Cardiac fibroblast (primary cell): ENCODE measurements around the gene DIRAS2.

Experiments
- DNase-seq, 2 donors: peaks; one replicate each; pipeline versions ENCODE4 v3.0.0 to v3.0.0-alpha.2; 2010; ENCODE audit warnings: low read depth in 2 of 2
- H3K4me3 ChIP-seq, 2 donors: replicated peaks in 1 of 2; 1 replicate in 1 of 2; 2 replicates in 1 of 2; pipeline ENCODE4 v1.5.1; 2011; ENCODE audit warnings: low read depth in 2 of 2, low read length in 2 of 2, mild to moderate bottlenecking in 2 of 2, moderate library complexity in 1 of 2
- TF ChIP-seq, protein P1 (sequence below): IDR thresholded peaks from one replicate; pipeline ENCODE4 v1.5.1; 2011; ENCODE audit warnings: low read depth, mild to moderate bottlenecking, low read length, inconsistent platforms

DIRAS2 gene

GRCh38 chr9:90616806-90617205 is 25.8 kb downstream of the DIRAS2 start:
- no peak for DNase-seq
- TF ChIP-seq, protein P1, sequence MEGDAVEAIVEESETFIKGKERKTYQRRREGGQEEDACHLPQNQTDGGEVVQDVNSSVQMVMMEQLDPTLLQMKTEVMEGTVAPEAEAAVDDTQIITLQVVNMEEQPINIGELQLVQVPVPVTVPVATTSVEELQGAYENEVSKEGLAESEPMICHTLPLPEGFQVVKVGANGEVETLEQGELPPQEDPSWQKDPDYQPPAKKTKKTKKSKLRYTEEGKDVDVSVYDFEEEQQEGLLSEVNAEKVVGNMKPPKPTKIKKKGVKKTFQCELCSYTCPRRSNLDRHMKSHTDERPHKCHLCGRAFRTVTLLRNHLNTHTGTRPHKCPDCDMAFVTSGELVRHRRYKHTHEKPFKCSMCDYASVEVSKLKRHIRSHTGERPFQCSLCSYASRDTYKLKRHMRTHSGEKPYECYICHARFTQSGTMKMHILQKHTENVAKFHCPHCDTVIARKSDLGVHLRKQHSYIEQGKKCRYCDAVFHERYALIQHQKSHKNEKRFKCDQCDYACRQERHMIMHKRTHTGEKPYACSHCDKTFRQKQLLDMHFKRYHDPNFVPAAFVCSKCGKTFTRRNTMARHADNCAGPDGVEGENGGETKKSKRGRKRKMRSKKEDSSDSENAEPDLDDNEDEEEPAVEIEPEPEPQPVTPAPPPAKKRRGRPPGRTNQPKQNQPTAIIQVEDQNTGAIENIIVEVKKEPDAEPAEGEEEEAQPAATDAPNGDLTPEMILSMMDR: no peak
- H3K4me3 ChIP-seq: no peak overlapping the region

DNA sequence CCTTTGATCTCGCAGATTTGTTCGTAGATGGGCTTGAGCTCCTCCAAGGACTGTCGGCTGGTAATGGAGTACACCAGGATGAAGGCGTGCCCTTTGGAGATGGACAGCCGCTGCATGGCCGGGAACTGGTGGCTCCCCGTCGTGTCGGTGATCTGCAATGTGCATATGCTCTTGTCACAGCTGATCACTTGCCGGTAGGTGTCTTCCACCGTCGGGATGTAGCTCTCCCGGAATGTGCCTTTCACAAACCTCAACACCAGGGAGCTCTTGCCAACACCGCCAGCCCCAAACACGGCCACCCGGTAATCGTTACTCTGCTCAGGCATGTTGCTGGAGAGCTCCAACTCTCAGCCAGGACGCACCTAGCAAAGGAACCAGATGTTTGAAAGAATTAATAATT is 29.1 kb downstream of the DIRAS2 start:
- H3K4me3 ChIP-seq: no peak overlapping the region
- TF ChIP-seq, protein P1: no peak
- DNase-seq: no peak

- H3K4me3 ChIP-seq: no peak overlapping the region
- no peak for DNase-seq
- TF ChIP-seq, protein P1: no peak
Observed at GRCh38 chr9:90612957-90613356, 29.7 kb downstream of the DIRAS2 start.

- TF ChIP-seq, protein P1: no peak
- DNase-seq: no peak
- H3K4me3 ChIP-seq: no peak overlapping the region
Observed at GRCh38 chr9:90611568-90611967, 31.1 kb downstream of the DIRAS2 start.

- no peak for DNase-seq
Observed at GRCh38 chr9:90611121-90611520, 31.5 kb downstream of the DIRAS2 start.

DNA sequence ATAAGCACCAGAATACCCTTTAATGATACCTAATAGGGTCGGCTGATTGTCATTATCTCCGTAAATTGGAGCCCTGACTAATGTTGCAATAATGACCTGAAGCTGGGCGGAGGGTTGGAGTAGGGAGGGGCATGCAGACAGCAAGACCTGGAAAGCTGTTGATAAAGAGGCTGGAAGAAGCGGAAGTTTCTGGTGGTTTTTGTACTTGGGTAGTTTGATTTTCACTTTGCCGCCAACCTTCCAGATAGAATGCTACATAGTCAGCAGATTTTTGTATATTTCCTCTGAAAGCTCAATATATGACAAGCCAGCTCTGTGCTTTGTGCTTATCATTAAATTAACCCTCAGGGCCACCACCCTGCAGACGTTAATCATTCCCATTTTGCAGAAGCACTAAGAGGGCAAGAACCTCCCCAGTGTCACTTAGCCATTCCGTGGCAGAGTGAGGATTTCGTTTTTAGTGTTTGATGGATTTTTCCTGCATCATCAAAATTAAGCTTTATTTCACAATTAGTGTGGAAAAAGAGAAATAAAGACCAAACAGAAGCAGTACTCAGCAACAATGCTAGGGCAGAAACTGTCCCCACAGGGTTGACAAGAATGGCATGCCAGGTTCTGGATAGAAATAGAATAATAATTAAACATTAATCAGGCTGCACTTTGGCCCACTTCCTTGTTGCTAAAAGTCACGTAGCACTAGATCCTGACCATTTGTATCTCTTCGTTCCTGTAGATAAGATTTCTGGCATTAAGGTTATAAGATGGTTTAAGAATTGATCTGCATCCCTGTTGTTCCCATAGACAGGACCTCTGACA is 34.7 kb downstream of the DIRAS2 start:
- no peak overlapping the region for H3K4me3 ChIP-seq
- DNase-seq: no peak
- TF ChIP-seq, protein P1: no peak

More at GRCh38 chr9:90611121-90611520, 31.5 kb downstream of the DIRAS2 start:
- TF ChIP-seq, protein P1: no peak
- no peak overlapping the region for H3K4me3 ChIP-seq
